K562 (cell line): Measurements from ENCODE around the gene CLDND2. TPM values are rescaled to one million over a fixed set of nuclear protein-coding genes. Genes with fewer than 3 reads are reported as not detected.
A peak's percentile ranks its signal among the peaks of the same experiment; 100 is the strongest.

ENCODE experiments used
- BACH1 ChIP-seq: fragments of 200-800 bp; sonication (Bioruptor generic); IDR thresholded peaks from 2 replicates; pipeline ENCODE4 v1.6.1; 2016; ENCODE audit warnings: missing genetic modification characterization, missing compliant biosample characterization
- BMI1 ChIP-seq: fragments of 150-350 bp; IDR thresholded peaks from 2 replicates; pipeline ENCODE4 v1.6.1; 2014; ENCODE audit warnings: low read length
- CHD2 ChIP-seq: IDR thresholded peaks from 2 replicates; pipeline ENCODE4 v1.6.1; 2011; ENCODE audit warnings: low read depth, low read length
- ELF2 ChIP-seq: fragments of 250-450 bp; sonication (Bioruptor Pico); IDR thresholded peaks from 2 replicates; pipeline ENCODE4 v1.5.0; 2021; ENCODE audit warnings: mild to moderate bottlenecking
- EP300 ChIP-seq: IDR thresholded peaks from 2 replicates; pipeline ENCODE4 v1.6.1; 2012; ENCODE audit warnings: low read length, improper control_type of control experiment
- EZH2 ChIP-seq: IDR thresholded peaks from 2 replicates; pipeline ENCODE4 v1.6.1; 2012; ENCODE audit warnings: low read depth, mild to moderate bottlenecking, inconsistent platforms, low read length, borderline replicate concordance
- JUN ChIP-seq, 2 experiments: sonication (generic) in 1 of 2; formaldehyde crosslinking in 1 of 2; IDR thresholded peaks; 2 replicates each; pipeline versions ENCODE4 v1.6.1 to v1.8.0; 2012 to 2022; ENCODE audit warnings: borderline replicate concordance in 2 of 2, mild to moderate bottlenecking in 2 of 2, improper control_type of control experiment in 1 of 2, low read depth in 1 of 2, low read length in 1 of 2, missing genetic modification reagents in 1 of 2
- KDM4B ChIP-seq, 2 experiments: fragments of 450-650 bp in 1 of 2; sonication (generic) in 1 of 2; IDR thresholded peaks; 2 replicates each; pipeline ENCODE4 v1.6.1; 2016 to 2017; ENCODE audit warnings: borderline replicate concordance in 2 of 2, antibody characterized with exemption in 1 of 2, low read depth in 1 of 2, mild to moderate bottlenecking in 1 of 2
- KDM5B ChIP-seq: fragments of 200-600 bp; sonication (generic); IDR thresholded peaks from 2 replicates; pipeline ENCODE4 v1.6.1; 2012; ENCODE audit warnings: low read depth, mild to moderate bottlenecking, moderate library complexity, low read length, control low read depth, inconsistent platforms; ENCODE audit not compliant: insufficient replicate concordance
- KLF16 ChIP-seq: IDR thresholded peaks from 2 replicates; pipeline ENCODE4 v1.6.1; 2016; ENCODE audit warnings: antibody characterized with exemption
- MBD2 ChIP-seq: sonication (generic); IDR thresholded peaks from 2 replicates; pipeline ENCODE4 v1.6.1; 2016; ENCODE audit warnings: low read depth, borderline replicate concordance
- MTA3 ChIP-seq: fragments of 450-650 bp; formaldehyde crosslinking; IDR thresholded peaks from 2 replicates; pipeline ENCODE4 v1.6.1; 2017; ENCODE audit warnings: mild to moderate bottlenecking, borderline replicate concordance
- NCOA6 ChIP-seq: fragments of 450-650 bp; IDR thresholded peaks from 2 replicates; pipeline ENCODE4 v1.6.1; 2017; ENCODE audit warnings: mild to moderate bottlenecking
- PML ChIP-seq: IDR thresholded peaks from 2 replicates; pipeline ENCODE4 v1.6.1; 2012; ENCODE audit warnings: low read length, inconsistent platforms
- RBM39 ChIP-seq: fragments of 200-400 bp; formaldehyde crosslinking; optimal IDR thresholded peaks from 2 replicates; pipeline ENCODE3; 2018; ENCODE audit warnings: low read depth, low read length
- ZBTB1 ChIP-seq: sonication (generic); formaldehyde crosslinking; IDR thresholded peaks from 2 replicates; pipeline ENCODE4 v1.8.1; 2023; ENCODE audit warnings: missing genetic modification reagents, low read depth, mild to moderate bottlenecking, borderline replicate concordance
- ZBTB7A ChIP-seq: IDR thresholded peaks from 2 replicates; pipeline ENCODE4 v1.6.1; 2011; ENCODE audit warnings: low read depth, mild to moderate bottlenecking, low read length, moderate library complexity, borderline replicate concordance; ENCODE audit not compliant: control insufficient read depth
- ZKSCAN1 ChIP-seq: fragments of 150-350 bp; IDR thresholded peaks from 2 replicates; pipeline ENCODE4 v1.6.1; 2016; ENCODE audit warnings: low read depth, low read length
- ZNF584 ChIP-seq: fragments of 200-800 bp; sonication (Bioruptor generic); IDR thresholded peaks from 2 replicates; pipeline ENCODE4 v1.6.1; 2016; ENCODE audit warnings: low read depth, mild to moderate bottlenecking, missing genetic modification characterization, missing compliant biosample characterization
- ZNF780A ChIP-seq: fragments of 250-450 bp; sonication (Bioruptor Pico); IDR thresholded peaks from 2 replicates; pipeline ENCODE4 v1.5.0; 2021; ENCODE audit warnings: mild to moderate bottlenecking
- polyA plus RNA-seq, 8 experiments: library from polyadenylated mRNA; depleted of rRNA in 4 of 8; stranded (reverse) in 5 of 8; unstranded in 3 of 8; fragments of >200 nt; fragmentation: Nextera tagmentation in 2 of 8; fragmentation: Illumina TruSeq in 1 of 8; extraction: Ambion mirVana in 2 of 8; extraction: Trizol in 1 of 8; gene quantifications; 2 replicates each; pipeline versions ENCODE4 v1.2.1 to v1.2.3, GENCODE V29; 2011 to 2014; ENCODE audit warnings: inconsistent platforms in 1 of 8, missing spikeins in 1 of 8
- total RNA-seq, 7 experiments: library from RNA; depleted of rRNA in 6 of 7; stranded (reverse); fragments of >200 nt in 6 of 7; fragmentation: Illumina TruSeq in 2 of 7; extraction: Trizol in 2 of 7; gene quantifications; 2 replicates each; pipeline versions ENCODE4 v1.2.1 to v1.2.3, GENCODE V29; 2011 to 2021; ENCODE audit warnings: low replicate concordance in 1 of 7
- TF ChIP-seq, protein P1 (sequence below), 2 experiments: IDR thresholded peaks in 1 of 2; conservative IDR thresholded peaks in 1 of 2; 2 replicates each; pipeline ENCODE4 v1.6.1; 2016; ENCODE audit warnings: low read depth in 2 of 2, mild to moderate bottlenecking in 1 of 2, missing compliant biosample characterization in 1 of 2, missing genetic modification characterization in 1 of 2, moderate library complexity in 1 of 2
- TF ChIP-seq, protein P2 (sequence below): sonication (generic); formaldehyde crosslinking; IDR thresholded peaks from 2 replicates; pipeline ENCODE4 v1.9.0; 2022; ENCODE audit warnings: mild to moderate bottlenecking, missing genetic modification reagents
- TF ChIP-seq, protein P3 (sequence below): fragments of 450-650 bp; formaldehyde crosslinking; conservative IDR thresholded peaks from 2 replicates; pipeline ENCODE4 v1.4.0; 2022; ENCODE audit warnings: mild to moderate bottlenecking, missing genetic modification characterization

The CLDND2 gene
- total and polyA plus RNA-seq, 9 of the 15 experiments (the other 6 are each of a cell fraction or from before 2014, with no cell fraction given) = 0.45 to 4.0 (median 1.2) TPM; not detected in 3

DNA sequence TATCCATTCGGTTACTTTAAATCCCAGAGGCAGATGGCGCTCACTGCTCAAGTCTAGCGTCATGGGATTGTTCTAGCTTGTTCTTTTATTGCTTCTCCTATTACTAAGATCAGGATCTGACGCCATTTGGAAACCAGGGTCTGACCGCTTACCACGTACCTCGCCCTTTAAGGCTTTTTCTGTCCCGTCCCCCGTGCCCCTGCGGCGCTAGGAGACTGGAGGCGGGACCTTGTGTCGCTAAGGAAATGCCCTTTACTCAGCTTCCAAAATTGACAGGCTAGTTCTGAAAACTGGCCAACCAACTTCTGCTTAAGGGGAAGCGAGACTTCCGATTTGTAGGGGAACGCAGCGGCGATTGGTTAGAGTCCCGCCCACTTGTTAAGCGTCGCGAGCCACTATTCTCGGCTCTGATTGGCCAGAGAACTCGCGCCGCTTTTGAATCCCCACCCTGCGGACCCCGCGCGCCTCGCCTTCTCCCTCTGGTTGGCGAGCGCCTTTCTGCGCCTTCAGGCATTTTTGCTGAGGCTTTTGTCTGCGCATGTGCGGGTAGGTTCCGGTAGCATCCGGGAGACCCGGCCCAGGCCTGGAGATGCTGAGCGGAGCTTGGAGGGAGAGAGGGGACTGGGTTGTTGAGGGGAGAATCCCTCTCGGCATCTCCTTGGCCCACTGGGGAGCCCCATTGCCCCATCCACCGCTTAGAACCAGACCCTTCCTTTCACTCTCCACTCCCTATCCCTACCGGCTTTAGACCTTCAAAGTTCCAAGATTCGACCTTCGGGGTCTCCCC is 25.4 kb upstream of the CLDND2 start (continued):
- TF ChIP-seq JUN (IDR thresholded peaks at IDR 0.05; ENCODE audit: borderline replicate concordance, low read depth, low read length) (peak; percentile 30; the same call in 1 of the 2 replicates), JUN (CRISPR knock-in tag; IDR thresholded peaks at IDR 0.05; ENCODE audit: borderline replicate concordance) (no peak), CHD2 (peak; percentile 82), KLF16 (no peak), ZNF584 (CRISPR knock-in tag) (no peak), RBM39 (peak; percentile 19), KDM5B (peak; percentile 67), ZBTB1 (no peak; the same call in 1 of the 2 replicates), NCOA6 (no peak), BMI1 (peak; percentile 73), BACH1 (tag) (no peak), PML (peak; percentile 12; the same call in 1 of the 2 replicates), EZH2 (no peak), ELF2 (CRISPR knock-in tag) (no peak), MTA3 (peak; percentile 61; the same call in 1 of the 2 replicates), ZKSCAN1 (0 out of 2 replicates have a peak, but pooled peaks have one; percentile 14), ZBTB7A (peak; percentile 98), MBD2 (peak; percentile 89), ZNF780A (no peak), EP300 (peak; percentile 20; the same call in 1 of the 2 replicates), KDM4B (IDR thresholded peaks at IDR 0.05; ENCODE audit: borderline replicate concordance in 2 of 2, low read depth in 1 of 2) (no peak)
- TF ChIP-seq, protein P1, sequence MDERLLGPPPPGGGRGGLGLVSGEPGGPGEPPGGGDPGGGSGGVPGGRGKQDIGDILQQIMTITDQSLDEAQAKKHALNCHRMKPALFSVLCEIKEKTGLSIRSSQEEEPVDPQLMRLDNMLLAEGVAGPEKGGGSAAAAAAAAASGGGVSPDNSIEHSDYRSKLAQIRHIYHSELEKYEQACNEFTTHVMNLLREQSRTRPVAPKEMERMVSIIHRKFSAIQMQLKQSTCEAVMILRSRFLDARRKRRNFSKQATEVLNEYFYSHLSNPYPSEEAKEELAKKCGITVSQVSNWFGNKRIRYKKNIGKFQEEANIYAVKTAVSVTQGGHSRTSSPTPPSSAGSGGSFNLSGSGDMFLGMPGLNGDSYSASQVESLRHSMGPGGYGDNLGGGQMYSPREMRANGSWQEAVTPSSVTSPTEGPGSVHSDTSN (CRISPR knock-in tag; IDR thresholded peaks at IDR 0.05; ENCODE audit: low read depth) = no peak
- TF ChIP-seq, protein P1 (tag; conservative IDR thresholded peaks at IDR 0.05; ENCODE audit: low read depth) = peak; percentile 97
- TF ChIP-seq, protein P2, sequence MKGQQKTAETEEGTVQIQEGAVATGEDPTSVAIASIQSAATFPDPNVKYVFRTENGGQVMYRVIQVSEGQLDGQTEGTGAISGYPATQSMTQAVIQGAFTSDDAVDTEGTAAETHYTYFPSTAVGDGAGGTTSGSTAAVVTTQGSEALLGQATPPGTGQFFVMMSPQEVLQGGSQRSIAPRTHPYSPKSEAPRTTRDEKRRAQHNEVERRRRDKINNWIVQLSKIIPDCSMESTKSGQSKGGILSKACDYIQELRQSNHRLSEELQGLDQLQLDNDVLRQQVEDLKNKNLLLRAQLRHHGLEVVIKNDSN (CRISPR knock-in tag) = peak; percentile 44; the same call in 1 of the 2 replicates
- TF ChIP-seq, protein P3, sequence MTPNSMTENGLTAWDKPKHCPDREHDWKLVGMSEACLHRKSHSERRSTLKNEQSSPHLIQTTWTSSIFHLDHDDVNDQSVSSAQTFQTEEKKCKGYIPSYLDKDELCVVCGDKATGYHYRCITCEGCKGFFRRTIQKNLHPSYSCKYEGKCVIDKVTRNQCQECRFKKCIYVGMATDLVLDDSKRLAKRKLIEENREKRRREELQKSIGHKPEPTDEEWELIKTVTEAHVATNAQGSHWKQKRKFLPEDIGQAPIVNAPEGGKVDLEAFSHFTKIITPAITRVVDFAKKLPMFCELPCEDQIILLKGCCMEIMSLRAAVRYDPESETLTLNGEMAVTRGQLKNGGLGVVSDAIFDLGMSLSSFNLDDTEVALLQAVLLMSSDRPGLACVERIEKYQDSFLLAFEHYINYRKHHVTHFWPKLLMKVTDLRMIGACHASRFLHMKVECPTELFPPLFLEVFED = no peak; the same call in 1 of the 2 replicates
